Coronary artery (tissue), 2 donors: ENCODE data around the gene FLT1.

Source experiments
- DNase-seq: peaks from one replicate; pipeline ENCODE4 v3.0.0-alpha.2; 2017; ENCODE audit warnings: low spot score
- H3K27ac ChIP-seq, 2 donors: fragments of 200-600 bp; sonication (generic); one replicate each; pipeline ENCODE4 v1.5.1; 2016 to 2019
- H3K4me3 ChIP-seq: fragments of 200-600 bp; sonication (generic); 2 replicates; pipeline ENCODE4 v1.5.1; 2016; ENCODE audit warnings: mild to moderate bottlenecking, moderate library complexity
- CTCF ChIP-seq: fragments of 200-600 bp; sonication (generic); IDR thresholded peaks from one replicate; pipeline ENCODE4 v1.5.1; 2019; ENCODE audit warnings: antibody characterized with exemption

The FLT1 gene

GRCh38 chr13:28452755-28453154 is 42.2 kb downstream of the FLT1 start:
- Histone ChIP-seq H3K4me3 (no peak overlapping the region), H3K27ac (no peak overlapping the region)
- no peak for DNase-seq
- no peak for TF ChIP-seq CTCF

- no peak for TF ChIP-seq CTCF
- no peak for DNase-seq
- Histone ChIP-seq H3K4me3 (peak overlapping the region; percentile 58), H3K27ac (peak overlapping the region in 1 of 2 donors; percentile 11)
These were observed 43.3 kb downstream of the FLT1 start for GRCh38 chr13:28451482-28452217.

GRCh38 chr13:28449826-28450773 is 44.8 kb downstream of the FLT1 start:
- DNase-seq, result no peak
- TF ChIP-seq CTCF, result no peak
- Histone ChIP-seq H3K27ac (no peak overlapping the region), H3K4me3 (no peak overlapping the region)

GRCh38 chr13:28448651-28449358 is 46.1 kb downstream of the FLT1 start:
- H3K4me3 ChIP-seq, result no peak overlapping the region
- DNase-seq, result no peak
- H3K27ac ChIP-seq, result no peak overlapping the region
- TF ChIP-seq CTCF, result no peak

- no peak overlapping the region for H3K27ac ChIP-seq
These were observed 46.9 kb downstream of the FLT1 start for GRCh38 chr13:28447989-28448388.

GRCh38 chr13:28447206-28447605 is 47.7 kb downstream of the FLT1 start:
- DNase-seq, result no peak
- TF ChIP-seq CTCF, result no peak
- no peak overlapping the region for H3K4me3 ChIP-seq
- no peak overlapping the region for H3K27ac ChIP-seq

More at GRCh38 chr13:28447989-28448388, 46.9 kb downstream of the FLT1 start:
- no peak for DNase-seq
- no peak overlapping the region for H3K4me3 ChIP-seq
- no peak for TF ChIP-seq CTCF
